ENCODE data around the gene IL34.
"Not testable (repeated sequence)": the region's sequence is repeated elsewhere in the genome, so short reads cannot be mapped to it uniquely, and the experiment has no call there.

The IL34 gene

GRCh38 chr16:70658921-70659320, 12.6 kb downstream of the IL34 start:
- no peak for DNase-seq (ENCODE audit: low spot score)

DNA sequence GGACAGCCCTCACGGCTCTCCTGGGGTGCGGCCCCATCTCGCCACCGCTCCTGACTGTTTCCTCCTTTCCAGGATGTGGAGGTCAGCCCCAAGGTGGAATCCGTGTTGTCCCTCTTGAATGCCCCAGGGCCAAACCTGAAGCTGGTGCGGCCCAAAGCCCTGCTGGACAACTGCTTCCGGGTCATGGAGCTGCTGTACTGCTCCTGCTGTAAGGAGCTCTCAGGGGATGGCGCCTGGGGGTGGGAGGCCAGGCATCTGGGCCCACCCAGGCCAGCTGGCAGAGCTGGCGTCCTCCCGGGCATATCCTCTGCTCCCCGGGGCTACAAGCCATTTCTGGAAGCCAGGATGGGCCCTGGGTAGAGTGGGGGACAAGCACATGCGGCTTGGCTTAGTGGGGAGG, 13.2 kb downstream of the IL34 start:
- no peak for DNase-seq (ENCODE audit: low spot score)

DNA sequence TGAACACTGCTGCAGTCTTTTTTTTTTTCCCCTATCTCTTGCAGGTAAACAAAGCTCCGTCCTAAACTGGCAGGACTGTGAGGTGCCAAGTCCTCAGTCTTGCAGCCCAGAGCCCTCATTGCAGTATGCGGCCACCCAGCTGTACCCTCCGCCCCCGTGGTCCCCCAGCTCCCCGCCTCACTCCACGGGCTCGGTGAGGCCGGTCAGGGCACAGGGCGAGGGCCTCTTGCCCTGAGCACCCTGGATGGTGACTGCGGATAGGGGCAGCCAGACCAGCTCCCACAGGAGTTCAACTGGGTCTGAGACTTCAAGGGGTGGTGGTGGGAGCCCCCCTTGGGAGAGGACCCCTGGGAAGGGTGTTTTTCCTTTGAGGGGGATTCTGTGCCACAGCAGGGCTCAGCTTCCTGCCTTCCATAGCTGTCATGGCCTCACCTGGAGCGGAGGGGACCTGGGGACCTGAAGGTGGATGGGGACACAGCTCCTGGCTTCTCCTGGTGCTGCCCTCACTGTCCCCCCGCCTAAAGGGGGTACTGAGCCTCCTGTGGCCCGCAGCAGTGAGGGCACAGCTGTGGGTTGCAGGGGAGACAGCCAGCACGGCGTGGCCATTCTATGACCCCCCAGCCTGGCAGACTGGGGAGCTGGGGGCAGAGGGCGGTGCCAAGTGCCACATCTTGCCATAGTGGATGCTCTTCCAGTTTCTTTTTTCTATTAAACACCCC, 13.8 kb downstream of the IL34 start:
- DNase-seq (ENCODE audit: low spot score), result no peak

DNA sequence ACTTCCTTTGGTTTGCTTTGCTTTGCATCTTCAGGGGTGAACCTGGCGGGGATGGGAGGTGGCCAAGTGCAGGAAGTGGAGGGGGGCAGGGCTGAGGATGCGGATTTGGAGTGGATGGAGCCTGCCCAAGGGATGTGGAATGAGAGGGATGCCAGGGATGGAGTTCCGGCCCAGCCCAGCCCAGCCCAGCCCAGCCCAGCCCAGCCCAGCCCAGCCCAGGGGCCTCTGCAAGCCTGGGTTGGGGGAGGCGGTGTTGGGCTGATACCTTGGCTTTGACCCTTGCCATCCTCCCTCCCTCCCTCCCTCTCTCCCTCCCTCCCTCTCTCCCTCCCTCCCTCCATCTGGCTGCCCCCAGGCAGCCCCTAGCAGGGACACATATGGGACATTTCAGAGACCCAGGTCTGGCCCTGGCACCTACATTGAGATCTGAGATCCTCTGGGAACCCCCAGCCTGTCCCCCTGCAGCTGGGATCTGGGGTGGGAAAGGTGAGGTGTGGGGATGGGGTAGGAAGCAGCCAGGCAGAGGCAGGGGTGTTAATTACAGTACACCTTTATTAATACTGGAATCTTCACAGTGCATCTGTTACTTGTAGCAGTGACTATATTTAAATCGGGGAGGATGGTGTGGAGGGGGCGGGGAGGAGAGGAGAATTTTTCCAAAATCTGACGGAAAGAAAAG, 14.5 kb downstream of the IL34 start:
- no peak for DNase-seq (ENCODE audit: low spot score)

DNA sequence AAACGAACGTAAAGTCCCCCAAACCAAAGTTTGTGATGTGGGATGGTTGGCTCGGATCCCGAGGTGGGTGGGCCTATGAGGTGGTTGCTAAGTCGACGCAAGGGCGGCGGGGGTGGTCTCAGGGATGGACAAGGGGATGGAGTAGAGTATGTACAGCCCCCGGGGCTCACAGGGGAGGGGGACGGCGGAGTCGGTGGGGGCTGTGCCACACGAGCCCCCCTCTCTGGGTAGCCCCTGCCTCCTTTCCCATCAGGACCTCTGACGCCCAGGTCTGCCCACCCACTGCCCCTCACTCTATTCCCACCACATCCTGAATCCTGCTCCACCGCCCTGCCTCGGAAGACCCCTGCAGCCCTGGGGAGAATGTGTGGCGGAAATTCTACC, 15.2 kb downstream of the IL34 start:
- DNase-seq (ENCODE audit: low spot score), result no peak

GRCh38 chr16:70661918-70662641, 15.7 kb downstream of the IL34 start:
- no peak for DNase-seq (ENCODE audit: low spot score)

DNA sequence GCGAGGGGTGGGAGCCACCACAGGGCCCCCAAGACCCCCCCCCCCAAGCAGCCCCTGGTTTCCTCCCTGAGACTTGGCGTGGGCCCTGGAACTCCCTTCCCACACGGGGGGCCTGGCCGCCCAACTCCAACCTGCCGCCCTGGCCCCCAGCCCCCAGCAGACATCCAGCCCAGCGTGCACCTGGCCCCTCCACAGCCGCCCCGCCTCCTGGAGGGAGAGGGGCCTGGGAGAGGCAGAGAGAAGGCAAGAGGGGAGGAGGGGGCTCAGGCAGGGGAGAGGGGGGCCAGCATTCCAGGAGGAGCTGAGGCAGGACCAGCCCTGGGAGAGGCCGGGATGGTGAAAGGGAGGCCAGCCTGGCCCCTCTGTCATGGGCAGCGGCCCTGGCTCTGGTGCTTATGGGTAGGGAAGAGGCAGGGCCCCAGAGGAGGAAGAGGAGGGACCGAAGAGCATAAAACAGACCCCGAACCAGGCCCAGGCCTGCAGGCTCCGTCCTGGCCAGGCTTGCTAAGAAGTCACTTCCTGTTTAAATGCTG, 16.7 kb downstream of the IL34 start:
- no peak for DNase-seq (ENCODE audit: low spot score)

- no peak for DNase-seq (ENCODE audit: low spot score)
Observed at GRCh38 chr16:70663524-70664324, 17.4 kb downstream of the IL34 start.

DNA sequence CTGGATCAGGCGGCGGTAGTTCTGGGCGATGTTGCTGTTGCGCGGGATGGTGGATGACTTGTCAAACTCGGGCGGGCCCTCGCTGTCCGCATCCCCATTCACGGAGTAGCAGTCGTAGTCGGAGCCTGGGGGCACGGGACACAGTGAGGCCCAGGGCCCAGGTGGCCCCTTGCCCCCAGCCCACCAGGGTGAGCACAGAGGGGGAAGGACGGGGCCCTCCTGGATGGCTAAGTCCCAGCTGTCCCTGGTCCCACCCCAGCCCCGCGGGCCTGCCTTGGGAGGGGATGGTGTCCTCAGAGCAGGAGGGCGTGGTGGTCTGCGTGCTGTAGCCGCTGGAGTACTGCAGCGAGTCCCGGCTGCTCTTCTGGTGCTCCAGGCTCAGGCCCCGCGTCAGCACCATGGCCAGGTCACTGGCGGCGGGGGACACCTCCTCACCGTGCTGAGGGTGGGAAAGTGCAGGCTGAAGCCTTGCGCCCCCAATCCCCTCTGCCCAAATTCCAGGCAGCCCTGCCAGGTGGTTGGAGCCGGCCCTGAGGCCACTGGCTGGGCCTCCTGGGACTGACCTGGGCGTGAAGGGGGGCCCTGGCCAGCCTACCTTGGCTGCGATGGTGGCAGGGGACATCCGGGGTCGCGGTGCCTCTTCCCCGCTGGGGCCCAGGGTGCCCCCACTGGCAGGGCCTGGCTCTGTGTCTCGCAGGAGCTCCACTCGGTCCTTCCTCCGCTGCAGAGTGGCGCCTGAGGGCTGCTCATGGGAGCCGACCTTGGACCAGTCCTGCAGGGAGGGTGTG, 18.2 kb downstream of the IL34 start:
- no peak for DNase-seq (ENCODE audit: low spot score)

DNA sequence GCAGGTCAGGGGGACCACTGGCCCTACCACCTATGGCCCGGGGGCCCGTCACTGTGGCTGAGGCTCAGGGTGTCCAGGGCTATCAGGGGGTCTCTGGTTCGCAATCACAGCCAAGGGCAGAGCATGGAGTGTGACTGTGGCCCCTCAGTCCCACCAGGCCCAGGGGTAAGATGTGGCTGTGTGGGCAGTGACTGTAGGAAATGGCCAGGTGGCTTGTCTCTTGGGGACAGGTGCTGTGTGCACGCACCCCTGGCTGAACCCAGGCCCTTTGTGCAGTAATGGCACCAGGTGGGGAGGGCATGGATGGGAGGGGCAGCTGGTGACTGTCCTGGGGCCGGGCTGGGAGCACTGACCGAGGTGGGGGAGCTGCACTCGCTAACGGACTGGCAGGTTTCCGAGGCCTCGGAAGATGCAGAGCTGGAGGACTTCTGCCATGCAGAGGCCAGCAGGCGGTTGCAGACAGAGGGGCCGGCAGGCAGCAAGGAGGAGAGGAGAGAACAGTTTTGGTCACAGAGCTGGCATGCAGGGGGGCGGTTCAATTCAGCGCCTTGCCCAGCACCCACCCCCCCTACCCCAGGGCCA, 18.8 kb downstream of the IL34 start:
- no peak for DNase-seq (ENCODE audit: low spot score)

- no peak for DNase-seq (ENCODE audit: low spot score)
Observed at GRCh38 chr16:70665806-70666735, 19.7 kb downstream of the IL34 start.

DNA sequence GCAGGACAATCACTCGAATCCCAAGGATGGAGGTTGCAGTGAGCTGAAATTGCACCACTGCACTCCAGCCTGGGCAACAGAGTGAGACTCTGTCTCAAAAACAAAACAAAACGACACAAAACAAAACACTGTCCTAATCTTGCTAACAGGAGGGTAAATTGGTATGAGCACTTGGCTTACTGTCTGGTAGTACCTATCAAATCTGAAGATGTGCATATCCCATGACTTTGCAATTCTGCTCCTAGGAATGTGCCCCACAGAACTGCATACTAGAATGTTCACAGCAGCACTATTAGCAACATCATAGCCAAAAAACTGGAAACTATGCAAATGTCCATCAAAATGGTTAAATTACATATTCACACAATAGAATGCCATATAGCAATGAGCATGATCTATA, 23.8 kb downstream of the IL34 start:
- no peak for DNase-seq (ENCODE audit: low spot score)

- not testable (repeated sequence) for DNase-seq (ENCODE audit: low spot score)
Observed at GRCh38 chr16:70670938-70671337, 24.6 kb downstream of the IL34 start.

DNA sequence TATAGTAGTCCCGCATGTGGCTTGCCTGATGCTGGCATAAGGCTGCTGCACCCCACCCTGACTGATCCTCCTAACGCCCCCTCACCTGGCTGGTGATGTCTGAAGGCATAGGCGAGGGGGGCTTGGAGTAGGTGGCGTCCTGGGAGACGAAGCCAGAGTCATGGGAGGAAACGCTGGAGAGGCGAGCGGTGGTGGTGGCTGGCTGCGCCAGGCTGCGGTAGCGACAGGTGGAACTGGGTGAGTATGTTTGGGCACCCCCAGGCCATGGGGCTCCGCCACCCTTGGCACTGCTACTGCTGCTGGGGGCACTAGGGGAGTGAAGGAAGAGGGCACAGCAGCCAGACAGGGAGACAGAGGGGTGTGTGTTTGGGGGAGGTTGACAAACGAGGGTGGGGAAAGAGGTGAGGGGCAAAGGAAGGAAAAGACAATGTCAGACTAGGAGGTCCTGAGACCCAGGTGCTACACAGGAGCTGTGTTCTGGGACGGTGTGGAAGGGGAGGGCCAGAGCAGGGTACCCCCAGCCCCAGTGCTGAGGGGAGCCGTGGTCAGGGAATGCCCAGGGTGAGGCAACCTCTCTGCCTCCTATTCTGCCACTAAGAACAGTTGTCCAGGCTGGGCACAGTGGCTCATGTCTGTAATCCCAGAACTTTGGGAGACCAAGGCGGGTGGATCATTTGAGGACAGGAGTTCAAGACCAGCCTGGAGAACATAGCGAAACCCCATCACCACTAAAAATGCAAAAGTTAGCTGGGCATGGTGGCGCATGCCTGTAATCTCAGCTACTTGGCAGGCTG, 28.1 kb downstream of the IL34 start:
- no peak for DNase-seq (ENCODE audit: low spot score)

- DNase-seq (ENCODE audit: low spot score), result no peak
Observed at GRCh38 chr16:70675851-70676513, 29.6 kb downstream of the IL34 start.

- DNase-seq (ENCODE audit: low spot score), result no peak
Observed at GRCh38 chr16:70676675-70677498, 30.5 kb downstream of the IL34 start.

DNA sequence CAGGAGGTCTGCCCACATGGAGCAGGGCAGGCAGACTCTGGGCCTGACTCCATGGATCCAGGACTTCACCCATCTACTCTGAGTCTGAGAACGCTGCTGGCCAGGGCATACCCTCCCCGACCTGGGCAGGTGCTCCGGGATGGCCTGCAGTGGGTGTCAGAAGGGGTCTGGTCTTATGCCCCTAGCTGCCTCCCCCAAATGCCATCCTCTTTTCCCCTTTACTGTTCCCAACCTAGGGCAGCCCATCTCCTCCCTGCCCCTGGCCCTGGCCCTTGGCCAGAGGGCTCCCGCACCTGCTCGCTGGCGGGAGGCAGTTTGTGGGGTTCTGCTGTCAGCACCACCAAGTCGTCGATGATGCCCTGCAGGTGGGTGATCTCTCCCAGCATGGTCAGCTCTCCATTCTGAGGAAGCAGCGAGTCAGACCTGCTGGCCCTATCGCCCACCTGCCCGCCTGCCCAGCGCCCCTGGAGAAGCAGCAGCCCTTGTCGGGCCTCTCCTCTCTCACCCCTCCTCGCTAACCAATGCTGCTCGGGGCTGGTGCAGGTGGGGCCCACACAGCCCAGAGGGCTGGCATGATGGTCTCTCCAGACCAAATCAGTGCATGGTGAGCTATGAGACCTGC, 31.3 kb downstream of the IL34 start:
- no peak for DNase-seq (ENCODE audit: low spot score)

Measured in pons (tissue), 1 donor.